Chondrocyte (in vitro differentiated cells): ENCODE data around the gene ASTN2. TPM values are rescaled to one million over a fixed set of nuclear protein-coding genes. Genes with fewer than 3 reads are reported as not detected.
A peak's percentile ranks its signal among the peaks of the same experiment; 100 is the strongest.

Experiments used
- DNase-seq: peaks from one replicate; pipeline ENCODE4 v3.0.0; 2021; ENCODE audit warnings: mixed read lengths, low spot score
- H3K27ac Mint-ChIP-seq: one replicate; pipeline ENCODE4 v1.8.0; 2021; ENCODE audit warnings: mild to moderate bottlenecking, moderate library complexity, mixed read lengths; ENCODE audit not compliant: unreplicated experiment
- H3K27me3 Mint-ChIP-seq: 2 replicates; pipeline ENCODE4 v1.8.0; 2021; ENCODE audit warnings: low read depth, mixed read lengths
- H3K36me3 Mint-ChIP-seq: 2 replicates; pipeline ENCODE4 v1.8.0; 2021; ENCODE audit warnings: low read depth, mixed read lengths
- H3K4me1 Mint-ChIP-seq: 2 replicates; pipeline ENCODE4 v1.8.0; 2021; ENCODE audit warnings: low read depth, mild to moderate bottlenecking, mixed read lengths
- H3K4me3 Mint-ChIP-seq: one replicate; pipeline ENCODE4 v1.8.0; 2021; ENCODE audit warnings: mild to moderate bottlenecking, moderate library complexity, mixed read lengths; ENCODE audit not compliant: unreplicated experiment
- H3K9me3 Mint-ChIP-seq: 2 replicates; pipeline ENCODE4 v1.8.0; 2021; ENCODE audit warnings: low read depth, mixed read lengths
- total RNA-seq: library from RNA; stranded (reverse); gene quantifications from 3 replicates; pipeline ENCODE4 v1.2.1, GENCODE V29; 2021
- TF ChIP-seq, protein P1 (sequence below): fragments of 200-600 bp; sonication (generic); IDR thresholded peaks from 2 replicates; pipeline ENCODE4 v1.5.0; 2021; ENCODE audit warnings: antibody characterized with exemption, mild to moderate bottlenecking, moderate library complexity

Gene ASTN2
- total RNA-seq, 1 donor from 2014 or later = 3.6 TPM

DNA sequence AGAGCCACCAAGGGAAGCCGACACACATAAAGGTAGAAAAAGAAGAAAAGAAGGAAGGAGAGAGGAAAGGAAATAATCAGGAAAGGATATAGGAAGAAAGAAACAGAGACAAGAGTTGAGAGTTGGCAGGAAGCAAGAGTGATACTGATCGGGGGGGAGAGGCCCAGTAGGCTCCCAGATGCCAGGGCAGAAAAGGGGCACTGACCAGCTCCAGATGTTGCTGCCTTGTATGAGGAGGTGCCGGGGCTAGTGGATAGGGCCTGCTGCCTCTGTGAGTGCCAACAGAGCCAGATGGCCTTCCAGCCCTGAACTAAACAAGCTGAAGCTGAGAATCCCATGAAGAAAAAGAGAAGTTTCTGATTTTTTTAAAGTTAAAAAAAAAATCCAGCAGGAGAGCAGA is 809.8 kb downstream of the ASTN2 start:
- no peak overlapping the region for H3K27ac Mint-ChIP-seq
- H3K4me3 Mint-ChIP-seq = no peak overlapping the region
- TF ChIP-seq, protein P1, sequence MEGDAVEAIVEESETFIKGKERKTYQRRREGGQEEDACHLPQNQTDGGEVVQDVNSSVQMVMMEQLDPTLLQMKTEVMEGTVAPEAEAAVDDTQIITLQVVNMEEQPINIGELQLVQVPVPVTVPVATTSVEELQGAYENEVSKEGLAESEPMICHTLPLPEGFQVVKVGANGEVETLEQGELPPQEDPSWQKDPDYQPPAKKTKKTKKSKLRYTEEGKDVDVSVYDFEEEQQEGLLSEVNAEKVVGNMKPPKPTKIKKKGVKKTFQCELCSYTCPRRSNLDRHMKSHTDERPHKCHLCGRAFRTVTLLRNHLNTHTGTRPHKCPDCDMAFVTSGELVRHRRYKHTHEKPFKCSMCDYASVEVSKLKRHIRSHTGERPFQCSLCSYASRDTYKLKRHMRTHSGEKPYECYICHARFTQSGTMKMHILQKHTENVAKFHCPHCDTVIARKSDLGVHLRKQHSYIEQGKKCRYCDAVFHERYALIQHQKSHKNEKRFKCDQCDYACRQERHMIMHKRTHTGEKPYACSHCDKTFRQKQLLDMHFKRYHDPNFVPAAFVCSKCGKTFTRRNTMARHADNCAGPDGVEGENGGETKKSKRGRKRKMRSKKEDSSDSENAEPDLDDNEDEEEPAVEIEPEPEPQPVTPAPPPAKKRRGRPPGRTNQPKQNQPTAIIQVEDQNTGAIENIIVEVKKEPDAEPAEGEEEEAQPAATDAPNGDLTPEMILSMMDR = no peak
- H3K9me3 Mint-ChIP-seq = no peaks in the 10 kb centered on the region
- H3K36me3 Mint-ChIP-seq = peaks cover 3% of the 10 kb centered on the region
- H3K4me1 Mint-ChIP-seq = no peaks in the 10 kb centered on the region
- no peaks in the 10 kb centered on the region for H3K27me3 Mint-ChIP-seq
- no peak for DNase-seq

DNA sequence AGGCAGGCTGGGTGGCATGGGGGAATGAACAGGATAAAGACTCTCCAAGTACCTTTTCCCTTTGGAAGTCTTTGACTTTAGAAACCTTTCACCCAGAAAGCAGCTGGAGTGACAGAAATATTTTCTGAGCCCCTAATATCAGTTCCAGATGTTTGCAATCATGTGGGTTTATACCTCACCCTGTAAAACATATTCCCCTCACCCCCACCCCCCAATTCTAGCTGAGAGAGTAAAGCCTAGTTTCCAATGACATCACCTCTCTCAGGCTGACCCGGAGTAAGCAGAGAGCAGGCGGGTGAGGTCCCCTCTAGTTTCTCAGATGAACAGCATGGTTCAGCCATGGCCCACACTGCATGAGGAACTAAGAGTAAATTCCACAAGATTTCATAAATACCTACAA is 810.6 kb downstream of the ASTN2 start:
- no peak overlapping the region for H3K4me3 Mint-ChIP-seq
- H3K27ac Mint-ChIP-seq = no peak overlapping the region
- no peaks in the 10 kb centered on the region for H3K4me1 Mint-ChIP-seq
- DNase-seq = no peak
- TF ChIP-seq, protein P1 = no peak
- peaks cover 3% of the 10 kb centered on the region for H3K36me3 Mint-ChIP-seq
- H3K9me3 Mint-ChIP-seq = no peaks in the 10 kb centered on the region
- no peaks in the 10 kb centered on the region for H3K27me3 Mint-ChIP-seq

DNA sequence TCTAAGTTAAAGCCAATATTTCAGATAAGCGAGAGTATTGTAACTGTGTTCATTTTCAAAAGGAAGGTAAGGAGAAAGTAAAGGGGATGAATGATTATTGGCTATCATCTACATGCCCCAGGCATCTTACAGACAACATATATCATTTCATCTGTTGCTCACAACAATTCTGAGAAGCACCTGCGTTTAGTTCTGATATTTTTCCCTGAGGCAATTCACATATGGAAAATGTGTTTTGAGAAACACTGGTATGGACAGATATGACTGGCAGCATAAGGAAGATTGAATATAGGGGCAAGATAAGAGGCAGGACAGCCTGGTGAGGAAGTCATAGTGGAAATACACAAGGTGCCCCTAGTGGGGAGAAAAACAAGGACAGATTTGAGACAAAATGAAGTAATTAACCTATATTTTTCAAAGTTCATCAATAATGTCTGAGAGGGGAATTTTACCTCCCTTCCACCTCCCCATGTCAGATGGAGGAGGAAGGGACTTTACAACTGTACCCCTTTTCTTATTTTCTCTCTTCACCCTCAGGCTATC is 815.4 kb downstream of the ASTN2 start:
- H3K4me1 Mint-ChIP-seq = peaks cover 7% of the 10 kb centered on the region
- TF ChIP-seq, protein P1 = peak; percentile 28
- H3K27ac Mint-ChIP-seq = no peak overlapping the region
- no peak for DNase-seq
- no peak overlapping the region for H3K4me3 Mint-ChIP-seq
- H3K27me3 Mint-ChIP-seq = no peaks in the 10 kb centered on the region
- H3K9me3 Mint-ChIP-seq = no peaks in the 10 kb centered on the region
- no peaks in the 10 kb centered on the region for H3K36me3 Mint-ChIP-seq

DNA sequence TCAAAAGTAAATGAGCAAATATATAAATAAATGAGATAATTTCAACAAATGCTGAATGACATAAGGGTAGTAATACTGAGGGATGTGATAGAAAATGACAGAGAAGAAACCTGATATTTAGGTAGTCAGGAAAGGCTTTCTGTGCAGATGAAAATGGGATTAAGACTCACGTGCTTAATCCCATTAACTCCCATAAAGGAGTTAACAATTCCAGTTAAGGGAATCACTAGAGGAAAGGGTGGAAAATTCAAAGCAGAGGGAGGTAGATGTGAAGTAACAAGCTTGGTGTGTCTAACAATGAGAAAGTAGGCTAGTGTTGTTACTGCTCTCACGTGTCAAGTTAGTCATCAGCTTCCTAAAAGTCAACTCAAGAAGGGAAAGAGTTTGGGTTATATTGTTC is 818.2 kb downstream of the ASTN2 start:
- TF ChIP-seq, protein P1 = no peak
- Mint-ChIP-seq H3K4me1 (peaks cover 10% of the 10 kb centered on the region), H3K27me3 (no peaks in the 10 kb centered on the region), H3K36me3 (no peaks in the 10 kb centered on the region), H3K4me3 (no peak overlapping the region), H3K27ac (no peak overlapping the region), H3K9me3 (no peaks in the 10 kb centered on the region)
- DNase-seq = no peak

DNA sequence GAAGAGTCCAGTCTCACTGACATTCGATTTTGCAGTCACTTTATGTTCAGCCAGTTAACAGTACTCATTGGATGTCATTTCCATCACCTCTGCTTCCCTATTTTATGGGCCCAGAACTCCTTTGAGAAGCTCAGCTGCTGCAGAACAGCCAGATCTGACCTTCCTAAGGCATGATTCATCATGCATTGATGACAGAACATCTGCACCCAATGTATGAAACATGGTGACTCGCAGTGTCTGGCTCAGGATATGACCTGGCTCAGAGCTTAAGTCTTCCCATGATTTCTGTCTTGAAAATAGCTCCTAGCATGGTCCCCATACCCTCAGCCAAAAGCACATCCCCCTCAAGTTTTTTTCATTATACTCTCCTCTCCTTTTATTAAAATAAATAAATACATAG is 820.3 kb downstream of the ASTN2 start:
- Mint-ChIP-seq H3K27ac (peak overlapping the region; percentile 42), H3K27me3 (no peaks in the 10 kb centered on the region), H3K4me3 (no peak overlapping the region), H3K9me3 (peaks cover 2% of the 10 kb centered on the region), H3K4me1 (peaks cover 13% of the 10 kb centered on the region), H3K36me3 (peaks cover 2% of the 10 kb centered on the region)
- TF ChIP-seq, protein P1 = no peak
- DNase-seq = no peak
